Peyer's patch (tissue), 4 donors: Measurements from ENCODE around the gene VEGFD.

Source experiments
- POLR2A ChIP-seq, 2 donors: fragments of 450-650 bp; IDR thresholded peaks; one replicate each; pipeline ENCODE4 v1.5.1; 2017; ENCODE audit warnings: antibody characterized with exemption in 2 of 2, mild to moderate bottlenecking in 2 of 2, moderate library complexity in 2 of 2
- TF ChIP-seq, protein P1 (sequence below), 6 experiments: fragments of 450-650 bp in 4 of 6; fragments of 200-600 bp in 2 of 6; sonication (generic) in 1 of 6; IDR thresholded peaks; one replicate each; pipeline ENCODE4 v1.5.1; 2017 to 2019; ENCODE audit warnings: antibody characterized with exemption in 6 of 6, mild to moderate bottlenecking in 3 of 6, moderate library complexity in 1 of 6

DNA sequence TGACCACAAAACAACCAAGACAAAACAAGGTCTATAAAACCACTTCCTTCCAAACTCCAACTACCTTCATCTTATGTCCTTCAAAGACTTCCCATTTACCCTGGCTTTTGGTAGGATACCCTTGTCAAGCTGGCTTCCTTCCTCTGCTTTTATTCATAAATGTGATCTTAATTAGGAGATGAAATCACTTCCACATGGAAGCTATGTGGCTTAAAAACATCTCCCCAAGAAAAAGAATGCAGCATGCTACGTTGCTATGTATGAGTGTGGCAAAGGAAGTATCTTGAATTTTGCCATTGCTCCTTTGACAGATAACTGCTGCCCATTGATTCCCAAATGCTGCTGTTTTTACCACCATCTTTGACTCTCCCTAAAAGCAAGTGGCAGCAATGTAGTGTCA is 46.4 kb upstream of the VEGFD start:
- TF ChIP-seq, protein P1, sequence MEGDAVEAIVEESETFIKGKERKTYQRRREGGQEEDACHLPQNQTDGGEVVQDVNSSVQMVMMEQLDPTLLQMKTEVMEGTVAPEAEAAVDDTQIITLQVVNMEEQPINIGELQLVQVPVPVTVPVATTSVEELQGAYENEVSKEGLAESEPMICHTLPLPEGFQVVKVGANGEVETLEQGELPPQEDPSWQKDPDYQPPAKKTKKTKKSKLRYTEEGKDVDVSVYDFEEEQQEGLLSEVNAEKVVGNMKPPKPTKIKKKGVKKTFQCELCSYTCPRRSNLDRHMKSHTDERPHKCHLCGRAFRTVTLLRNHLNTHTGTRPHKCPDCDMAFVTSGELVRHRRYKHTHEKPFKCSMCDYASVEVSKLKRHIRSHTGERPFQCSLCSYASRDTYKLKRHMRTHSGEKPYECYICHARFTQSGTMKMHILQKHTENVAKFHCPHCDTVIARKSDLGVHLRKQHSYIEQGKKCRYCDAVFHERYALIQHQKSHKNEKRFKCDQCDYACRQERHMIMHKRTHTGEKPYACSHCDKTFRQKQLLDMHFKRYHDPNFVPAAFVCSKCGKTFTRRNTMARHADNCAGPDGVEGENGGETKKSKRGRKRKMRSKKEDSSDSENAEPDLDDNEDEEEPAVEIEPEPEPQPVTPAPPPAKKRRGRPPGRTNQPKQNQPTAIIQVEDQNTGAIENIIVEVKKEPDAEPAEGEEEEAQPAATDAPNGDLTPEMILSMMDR (IDR thresholded peaks at IDR 0.05) = no peak
- TF ChIP-seq POLR2A (IDR thresholded peaks at IDR 0.05) = no peak
